ENCODE measurements around the gene VSNL1. TPM values are rescaled to one million over a fixed set of nuclear protein-coding genes. Genes with fewer than 3 reads are reported as not detected.

VSNL1 gene
- total and polyA plus RNA-seq, 2 experiments from 2014 or later, result 102 to 112 TPM

- no peaks in the 10 kb centered on the region for H3K9me3 Mint-ChIP-seq
- Histone ChIP-seq H3K79me2 (replicated peaks; ENCODE audit: insufficient read depth) (peaks cover 3% of the 10 kb centered on the region; the same call in 1 of the 2 replicates), H3K27ac (ENCODE audit: low read depth) (no peak overlapping the region), H3K4me1 (ENCODE audit: insufficient read depth) (peaks cover 14% of the 10 kb centered on the region; the same call in 1 of the 2 replicates), H3K27me3 (ENCODE audit: insufficient read depth) (no peaks in the 10 kb centered on the region), H4K20me1 (replicated peaks; ENCODE audit: insufficient read depth) (peaks cover 16% of the 10 kb centered on the region), H3K4me2 (no peak overlapping the region), H3K36me3 (ENCODE audit: insufficient read depth) (no peaks in the 10 kb centered on the region), H2AFZ (no peak overlapping the region), H3K9me2 (ENCODE audit: insufficient read depth) (0 out of 2 replicates have a peak, but pooled peaks cover 6% of the 10 kb centered on the region), H3F3A (replicated peaks; ENCODE audit: low read depth) (no peaks in the 10 kb centered on the region), H3K4me3 (no peak overlapping the region)
- H3K27me3 Mint-ChIP-seq (ENCODE audit: insufficient read depth, low read depth, poor library complexity), result peaks cover 1% of the 10 kb centered on the region
- DNase-seq (ENCODE audit: low spot score), result no peak
- no peak for ATAC-seq
- peaks cover 34% of the 10 kb centered on the region for H3K4me1 Mint-ChIP-seq
- TF ChIP-seq ZNF331 (CRISPR knock-in tag; IDR thresholded peaks at IDR 0.05; ENCODE audit: low read depth) (no peak), STAT1 (IDR thresholded peaks at IDR 0.05; ENCODE audit: unreplicated experiment) (no peak), REST (IDR thresholded peaks at IDR 0.05; ENCODE audit: unreplicated experiment) (no peak), CREB1 (CRISPR knock-in tag; IDR thresholded peaks at IDR 0.05; ENCODE audit: low read depth) (no peak), POLR2AphosphoS5 (IDR thresholded peaks at IDR 0.05; ENCODE audit: low read depth) (no peak), ZNF114 (CRISPR knock-in tag; IDR thresholded peaks at IDR 0.05) (no peak), NANOG (IDR thresholded peaks at IDR 0.05; ENCODE audit: borderline replicate concordance) (no peak), EZH2phosphoT487 (IDR thresholded peaks at IDR 0.05; ENCODE audit: unreplicated experiment) (no peak), JUNB (IDR thresholded peaks at IDR 0.05; ENCODE audit: unreplicated experiment) (no peak), ETS1 (IDR thresholded peaks at IDR 0.05) (no peak), EZH2 (IDR thresholded peaks at IDR 0.05; ENCODE audit: low read depth, unreplicated experiment) (no peak), CTCF (conservative IDR thresholded peaks at IDR 0.05; ENCODE audit: low read depth in 2 of 2) (no peak), ZNF462 (CRISPR knock-in tag; IDR thresholded peaks at IDR 0.05) (no peak)
- peaks cover 16% of the 10 kb centered on the region for H3K36me3 Mint-ChIP-seq (ENCODE audit: low read depth)
- no peak overlapping the region for H3K27ac Mint-ChIP-seq
- H3K4me3 Mint-ChIP-seq, result no peak overlapping the region
Measured at GRCh38 chr2:17643031-17643615, 102.6 kb downstream of the VSNL1 start.

All from GM23338 (cell line).